GM12878 (cell line): ENCODE measurements around the gene RPS10. TPM values are rescaled to one million over a fixed set of nuclear protein-coding genes. Genes with fewer than 3 reads are reported as not detected.

Experiments
- ATAC-seq: fragments of 200-7000 bp; cut with Tn5 transposase; 3 replicates; pipeline ENCODE4 v1.9.1; 2020; ENCODE audit warnings: mild to moderate bottlenecking, moderate library complexity
- BruUV-seq: library from RNA; stranded (reverse); fragments of 400-500 nt; replicated peaks from 2 replicates; lab custom pipeline; 2021; lab: Mats Ljungman, UMichigan
- CTCF ChIA-PET: fragments of 300-600 bp; sonication (Branson Sonifier 250); formaldehyde crosslinking; extraction: SDS; loops from one replicate; lab custom pipeline; 2021; ENCODE audit warnings: inconsistent platforms; lab: Yijun Ruan, JAX
- POLR2A ChIA-PET: fragments of 350-600 bp; formaldehyde crosslinking; extraction: SDS; loops from one replicate; lab custom pipeline; 2021; ENCODE audit warnings: inconsistent platforms; lab: Charles Lee
- RAD21 ChIA-PET: fragments of 300-600 bp; sonication (Branson Sonifier 250); formaldehyde crosslinking; loops from one replicate; lab custom pipeline; 2023; ENCODE audit warnings: antibody characterized with exemption; ENCODE audit not compliant: unreplicated experiment; lab: Charles Lee
- SMC1A ChIA-PET: fragments of 300-600 bp; sonication (Branson Sonifier 250); formaldehyde crosslinking; loops from one replicate; lab custom pipeline; 2023; ENCODE audit not compliant: unreplicated experiment, uncharacterized antibody; lab: Charles Lee
- DNase-seq: peaks from one replicate; pipeline ENCODE4 v3.0.0-alpha.2; 2011; ENCODE audit warnings: low read depth, low spot score
- FAIRE-seq: peaks from 3 replicates; lab custom pipeline; 2011; peaks lifted over from hg19 to GRCh38; lab: Jason Lieb, UNC
- H2AFZ ChIP-seq: 2 replicates; pipeline ENCODE4 v1.6.0; 2011; ENCODE audit warnings: low read depth, low read length, control low read depth; ENCODE audit not compliant: control insufficient read depth
- H3K27ac ChIP-seq: 2 replicates; pipeline ENCODE4 v1.5.1; 2011; ENCODE audit warnings: control low read depth; ENCODE audit not compliant: control insufficient read depth, insufficient read depth
- H3K27me3 ChIP-seq, 2 experiments: replicated peaks in 1 of 2; 2 replicates each; pipeline versions ENCODE4 v1.6.0 to v1.6.1; 2011; ENCODE audit warnings: low read length in 1 of 2; ENCODE audit not compliant: control insufficient read depth in 2 of 2, insufficient read depth in 2 of 2
- H3K36me3 ChIP-seq, 2 experiments: 2 replicates each; pipeline ENCODE4 v1.5.1; 2011; ENCODE audit warnings: low read length in 1 of 2; ENCODE audit not compliant: control insufficient read depth in 2 of 2, insufficient read depth in 2 of 2
- H3K4me1 ChIP-seq: 2 replicates; pipeline ENCODE4 v1.6.1; 2011; ENCODE audit warnings: mild to moderate bottlenecking, low read length, moderate library complexity, mixed read lengths; ENCODE audit not compliant: control insufficient read depth, insufficient read depth
- H3K4me2 ChIP-seq: 2 replicates; pipeline ENCODE4 v1.6.0; 2011; ENCODE audit warnings: control low read depth; ENCODE audit not compliant: control insufficient read depth, insufficient read depth
- H3K4me3 ChIP-seq: fragments of 200-600 bp; sonication (generic); 2 replicates; pipeline ENCODE4 v1.5.1; 2016
- H3K79me2 ChIP-seq: 2 replicates; pipeline ENCODE4 v1.6.0; 2011; ENCODE audit warnings: low read length; ENCODE audit not compliant: control insufficient read depth, insufficient read depth
- H3K9ac ChIP-seq: 2 replicates; pipeline ENCODE4 v1.8.0; 2011; ENCODE audit warnings: low read length, control low read depth, mixed read lengths; ENCODE audit not compliant: control insufficient read depth, insufficient read depth
- H3K9me3 ChIP-seq: replicated peaks from 3 replicates; pipeline ENCODE4 v1.5.1; 2011; ENCODE audit warnings: mild to moderate bottlenecking, low read length; ENCODE audit not compliant: control insufficient read depth, insufficient read depth
- H4K20me1 ChIP-seq: 2 replicates; pipeline ENCODE4 v1.6.0; 2011; ENCODE audit not compliant: control insufficient read depth, insufficient read depth
- CBX3 ChIP-seq: fragments of 200-600 bp; sonication (generic); IDR thresholded peaks from 2 replicates; pipeline ENCODE4 v1.6.1; 2016; ENCODE audit warnings: low read depth, borderline replicate concordance
- CHD2 ChIP-seq: IDR thresholded peaks from 2 replicates; pipeline ENCODE4 v1.6.1; 2011; ENCODE audit warnings: low read depth, low read length, improper control_type of control experiment, borderline replicate concordance
- E2F4 ChIP-seq: IDR thresholded peaks from 2 replicates; pipeline ENCODE4 v1.6.1; 2012; ENCODE audit warnings: low read depth, low read length, improper control_type of control experiment
- FOS ChIP-seq: IDR thresholded peaks from 3 replicates; pipeline ENCODE4 v1.6.1; 2011; ENCODE audit warnings: borderline replicate concordance; ENCODE audit not compliant: insufficient read length; ENCODE audit errors: extremely low read depth
- GABPA ChIP-seq: IDR thresholded peaks from 2 replicates; pipeline ENCODE4 v1.6.1; 2014; ENCODE audit warnings: antibody characterized with exemption, low read depth, mild to moderate bottlenecking, inconsistent platforms
- IKZF2 ChIP-seq, 2 experiments: fragments of 450-650 bp; IDR thresholded peaks; 2 replicates each; pipeline ENCODE4 v1.6.1; 2017; ENCODE audit warnings: mild to moderate bottlenecking in 2 of 2, moderate library complexity in 2 of 2
- NR2C2 ChIP-seq: IDR thresholded peaks from 2 replicates; pipeline ENCODE4 v1.6.1; 2011; ENCODE audit warnings: borderline replicate concordance, low read depth; ENCODE audit not compliant: control insufficient read depth, insufficient read length
- SREBF1 ChIP-seq: IDR thresholded peaks from 2 replicates; pipeline ENCODE4 v1.6.1; 2012; ENCODE audit warnings: mild to moderate bottlenecking, low read length
- STAT1 ChIP-seq: fragments of 450-650 bp; conservative IDR thresholded peaks from 2 replicates; pipeline ENCODE4 v1.6.1; 2014; ENCODE audit warnings: antibody characterized with exemption, mild to moderate bottlenecking
- ZNF217 ChIP-seq: fragments of 450-650 bp; IDR thresholded peaks from 2 replicates; pipeline ENCODE4 v1.6.1; 2017; ENCODE audit warnings: antibody characterized with exemption, mild to moderate bottlenecking
- WGBS: methylation state at CpG from one replicate; pipeline ENCODE4 v1.1.6; 2016; ENCODE audit warnings: low lambda C conversion rate; ENCODE audit not compliant: insufficient replicate concordance, insufficient coverage; ENCODE audit errors: missing lambda C conversion rate; 5-methylcytosine and 5-hydroxymethylcytosine counted together
- in situ Hi-C: fragments of 300-500 bp; cut with MboI; formaldehyde crosslinking; loops from 9 replicates; pipeline ENCODE4 v1.14.3; 2018; ENCODE audit warnings: mixed read lengths
- intact Hi-C: fragments of 100-400 bp; cut with micrococcal nuclease; formaldehyde crosslinking; loops from one replicate; pipeline ENCODE4 v1.14.2; 2022; ENCODE audit not compliant: unreplicated experiment
- polyA plus RNA-seq, 11 experiments: library from polyadenylated mRNA; depleted of rRNA in 4 of 11; unstranded in 6 of 11; stranded (reverse) in 5 of 11; fragments of >200 nt; fragmentation: Nextera tagmentation in 4 of 11; fragmentation: Illumina TruSeq in 1 of 11; extraction: Ambion mirVana in 4 of 11; extraction: Trizol in 1 of 11; gene quantifications; 1 replicate in 1 of 11; 2 replicates in 10 of 11; pipeline versions ENCODE4 v1.2.1 to v1.2.3, GENCODE V29; 2011 to 2016; ENCODE audit warnings: inconsistent platforms in 2 of 11, missing spikeins in 2 of 11, low read depth in 1 of 11
- total RNA-seq, 4 experiments: library from RNA; depleted of rRNA in 3 of 4; stranded (reverse); fragments of >200 nt in 3 of 4; fragmentation: Illumina TruSeq in 1 of 4; extraction: Trizol in 1 of 4; gene quantifications; 2 replicates each; pipeline versions ENCODE4 v1.2.1 to v1.2.3, GENCODE V29; 2013 to 2021
- TF ChIP-seq, protein P1 (sequence below): IDR thresholded peaks from 2 replicates; pipeline ENCODE4 v1.6.1; 2012; ENCODE audit warnings: improper control_type of control experiment, low read depth, low read length; ENCODE audit not compliant: insufficient replicate concordance
- TF ChIP-seq, protein P2 (sequence below): fragments of 450-650 bp; IDR thresholded peaks from 2 replicates; pipeline ENCODE4 v1.6.1; 2016; ENCODE audit warnings: mild to moderate bottlenecking, moderate library complexity, borderline replicate concordance

The RPS10 gene
- total and polyA plus RNA-seq, 10 of the 15 experiments (the other 5 are each of a cell fraction or from before 2014, with no cell fraction given) = 1,546 to 3,970 (median 2,813) TPM

DNA sequence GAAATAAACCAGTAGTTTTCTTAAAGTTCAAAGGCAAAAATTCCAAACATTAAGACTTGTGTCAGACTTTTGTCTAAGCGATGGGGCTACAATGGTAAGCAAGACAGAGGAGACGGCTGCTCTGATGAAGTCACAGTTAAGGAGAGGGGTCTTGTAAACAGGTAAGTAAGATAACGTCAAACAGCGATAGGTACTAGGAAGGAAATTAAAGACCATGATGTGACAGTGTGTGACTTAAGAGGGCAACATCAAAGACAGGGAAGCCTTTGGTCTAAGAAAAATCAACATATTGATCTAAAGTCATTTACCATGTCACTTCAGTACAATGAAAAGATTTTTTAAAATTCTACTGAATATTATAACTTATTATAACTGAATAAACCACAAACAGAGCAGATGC is 56.5 kb downstream of the RPS10 start:
- intact Hi-C loops (no loop called here), in situ Hi-C loops (no loop called here)
- Histone ChIP-seq H3K4me3 (no peak overlapping the region), H3K27ac (no peak overlapping the region), H3K9ac (no peak overlapping the region), H3K79me2 (peaks cover 39% of the 10 kb centered on the region), H3K27me3 (no peaks in the 10 kb centered on the region), H3K36me3 (no peaks in the 10 kb centered on the region; a peak in 1 of 4 replicates), H3K9me3 (no peaks in the 10 kb centered on the region), H3K4me1 (peaks cover 2% of the 10 kb centered on the region; the same call in 1 of the 2 replicates), H4K20me1 (peaks cover 3% of the 10 kb centered on the region), H3K4me2 (no peak overlapping the region), H2AFZ (no peak overlapping the region)
- FAIRE-seq (no peak), DNase-seq (no peak), ATAC-seq (no peak)
- no TSS peak for BruUV-seq
- ChIA-PET CTCF (interaction anchor here (1.1 kb wide), 1 partner anchor 33 kb away, joined by 3 read pairs; no protein-coding TSS in a partner anchor), RAD21 (interaction anchor here (0.9 kb wide), 1 partner anchor 14 kb away, joined by 3 read pairs; no protein-coding TSS in a partner anchor), POLR2A (no interaction called here), SMC1A (interaction anchor here (0.8 to 1.8 kb wide), 4 partner anchors 12 to 241 kb away, joined by 3 read pairs; no protein-coding TSS in a partner anchor)
- WGBS = 100% methylated on average over 4 of the region's 4 CpGs
- TF ChIP-seq GABPA = no peak
- TF ChIP-seq, protein P1, sequence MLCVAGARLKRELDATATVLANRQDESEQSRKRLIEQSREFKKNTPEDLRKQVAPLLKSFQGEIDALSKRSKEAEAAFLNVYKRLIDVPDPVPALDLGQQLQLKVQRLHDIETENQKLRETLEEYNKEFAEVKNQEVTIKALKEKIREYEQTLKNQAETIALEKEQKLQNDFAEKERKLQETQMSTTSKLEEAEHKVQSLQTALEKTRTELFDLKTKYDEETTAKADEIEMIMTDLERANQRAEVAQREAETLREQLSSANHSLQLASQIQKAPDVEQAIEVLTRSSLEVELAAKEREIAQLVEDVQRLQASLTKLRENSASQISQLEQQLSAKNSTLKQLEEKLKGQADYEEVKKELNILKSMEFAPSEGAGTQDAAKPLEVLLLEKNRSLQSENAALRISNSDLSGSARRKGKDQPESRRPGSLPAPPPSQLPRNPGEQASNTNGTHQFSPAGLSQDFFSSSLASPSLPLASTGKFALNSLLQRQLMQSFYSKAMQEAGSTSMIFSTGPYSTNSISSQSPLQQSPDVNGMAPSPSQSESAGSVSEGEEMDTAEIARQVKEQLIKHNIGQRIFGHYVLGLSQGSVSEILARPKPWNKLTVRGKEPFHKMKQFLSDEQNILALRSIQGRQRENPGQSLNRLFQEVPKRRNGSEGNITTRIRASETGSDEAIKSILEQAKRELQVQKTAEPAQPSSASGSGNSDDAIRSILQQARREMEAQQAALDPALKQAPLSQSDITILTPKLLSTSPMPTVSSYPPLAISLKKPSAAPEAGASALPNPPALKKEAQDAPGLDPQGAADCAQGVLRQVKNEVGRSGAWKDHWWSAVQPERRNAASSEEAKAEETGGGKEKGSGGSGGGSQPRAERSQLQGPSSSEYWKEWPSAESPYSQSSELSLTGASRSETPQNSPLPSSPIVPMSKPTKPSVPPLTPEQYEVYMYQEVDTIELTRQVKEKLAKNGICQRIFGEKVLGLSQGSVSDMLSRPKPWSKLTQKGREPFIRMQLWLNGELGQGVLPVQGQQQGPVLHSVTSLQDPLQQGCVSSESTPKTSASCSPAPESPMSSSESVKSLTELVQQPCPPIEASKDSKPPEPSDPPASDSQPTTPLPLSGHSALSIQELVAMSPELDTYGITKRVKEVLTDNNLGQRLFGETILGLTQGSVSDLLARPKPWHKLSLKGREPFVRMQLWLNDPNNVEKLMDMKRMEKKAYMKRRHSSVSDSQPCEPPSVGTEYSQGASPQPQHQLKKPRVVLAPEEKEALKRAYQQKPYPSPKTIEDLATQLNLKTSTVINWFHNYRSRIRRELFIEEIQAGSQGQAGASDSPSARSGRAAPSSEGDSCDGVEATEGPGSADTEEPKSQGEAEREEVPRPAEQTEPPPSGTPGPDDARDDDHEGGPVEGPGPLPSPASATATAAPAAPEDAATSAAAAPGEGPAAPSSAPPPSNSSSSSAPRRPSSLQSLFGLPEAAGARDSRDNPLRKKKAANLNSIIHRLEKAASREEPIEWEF = no peak
- TF ChIP-seq FOS = no peak
- TF ChIP-seq CHD2 = no peak
- TF ChIP-seq, protein P2, sequence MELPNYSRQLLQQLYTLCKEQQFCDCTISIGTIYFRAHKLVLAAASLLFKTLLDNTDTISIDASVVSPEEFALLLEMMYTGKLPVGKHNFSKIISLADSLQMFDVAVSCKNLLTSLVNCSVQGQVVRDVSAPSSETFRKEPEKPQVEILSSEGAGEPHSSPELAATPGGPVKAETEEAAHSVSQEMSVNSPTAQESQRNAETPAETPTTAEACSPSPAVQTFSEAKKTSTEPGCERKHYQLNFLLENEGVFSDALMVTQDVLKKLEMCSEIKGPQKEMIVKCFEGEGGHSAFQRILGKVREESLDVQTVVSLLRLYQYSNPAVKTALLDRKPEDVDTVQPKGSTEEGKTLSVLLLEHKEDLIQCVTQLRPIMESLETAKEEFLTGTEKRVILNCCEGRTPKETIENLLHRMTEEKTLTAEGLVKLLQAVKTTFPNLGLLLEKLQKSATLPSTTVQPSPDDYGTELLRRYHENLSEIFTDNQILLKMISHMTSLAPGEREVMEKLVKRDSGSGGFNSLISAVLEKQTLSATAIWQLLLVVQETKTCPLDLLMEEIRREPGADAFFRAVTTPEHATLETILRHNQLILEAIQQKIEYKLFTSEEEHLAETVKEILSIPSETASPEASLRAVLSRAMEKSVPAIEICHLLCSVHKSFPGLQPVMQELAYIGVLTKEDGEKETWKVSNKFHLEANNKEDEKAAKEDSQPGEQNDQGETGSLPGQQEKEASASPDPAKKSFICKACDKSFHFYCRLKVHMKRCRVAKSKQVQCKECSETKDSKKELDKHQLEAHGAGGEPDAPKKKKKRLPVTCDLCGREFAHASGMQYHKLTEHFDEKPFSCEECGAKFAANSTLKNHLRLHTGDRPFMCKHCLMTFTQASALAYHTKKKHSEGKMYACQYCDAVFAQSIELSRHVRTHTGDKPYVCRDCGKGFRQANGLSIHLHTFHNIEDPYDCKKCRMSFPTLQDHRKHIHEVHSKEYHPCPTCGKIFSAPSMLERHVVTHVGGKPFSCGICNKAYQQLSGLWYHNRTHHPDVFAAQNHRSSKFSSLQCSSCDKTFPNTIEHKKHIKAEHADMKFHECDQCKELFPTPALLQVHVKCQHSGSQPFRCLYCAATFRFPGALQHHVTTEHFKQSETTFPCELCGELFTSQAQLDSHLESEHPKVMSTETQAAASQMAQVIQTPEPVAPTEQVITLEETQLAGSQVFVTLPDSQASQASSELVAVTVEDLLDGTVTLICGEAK = no peak
- no peak for TF ChIP-seq CBX3
- TF ChIP-seq IKZF2 (IDR thresholded peaks at IDR 0.05) = no peak
- no peak for TF ChIP-seq ZNF217
- no peak for TF ChIP-seq SREBF1
- TF ChIP-seq NR2C2 = no peak
- no peak for TF ChIP-seq E2F4
- no peak for TF ChIP-seq STAT1
